GM12878 (cell line): Measurements from ENCODE around the gene PADI3.

Source experiments
- EGR1 ChIP-seq, 2 experiments: IDR thresholded peaks; 1 replicate in 1 of 2; 2 replicates in 1 of 2; pipeline ENCODE4 v1.6.1; 2011 to 2012; ENCODE audit warnings: low read depth in 2 of 2, low read length in 2 of 2, borderline replicate concordance in 1 of 2, mild to moderate bottlenecking in 1 of 2, moderate library complexity in 1 of 2
- POLR2A ChIP-seq: IDR thresholded peaks from 2 replicates; pipeline ENCODE4 v1.6.1; 2011; ENCODE audit warnings: low read depth, mild to moderate bottlenecking, low read length
- POLR2AphosphoS5 ChIP-seq: IDR thresholded peaks from 2 replicates; pipeline ENCODE4 v1.6.1; 2011; ENCODE audit warnings: mild to moderate bottlenecking, low read length, inconsistent platforms

DNA sequence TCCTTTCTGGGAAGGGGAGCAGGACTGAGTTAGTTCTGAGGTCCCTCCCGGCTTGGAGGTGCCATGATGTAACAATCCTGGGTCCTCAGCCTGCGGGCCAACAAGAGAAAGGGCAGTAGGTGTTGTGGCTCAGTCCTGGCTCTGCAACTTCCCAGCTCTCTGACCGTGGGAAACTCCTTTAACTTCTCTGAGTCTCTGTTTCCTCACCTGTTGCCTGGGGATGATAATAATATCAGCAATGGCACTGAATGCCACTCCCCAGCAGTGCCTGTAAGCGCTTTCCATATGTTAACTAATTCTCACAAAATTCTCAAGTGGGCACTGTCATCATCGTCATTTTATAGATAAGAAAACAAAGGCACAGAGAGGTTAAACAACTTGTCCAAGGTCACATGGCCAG, 2.3 kb downstream of the PADI3 start:
- TF ChIP-seq EGR1 (IDR thresholded peaks at IDR 0.05; ENCODE audit: borderline replicate concordance in 1 of 2, low read depth in 2 of 2, low read length in 2 of 2) = no peak
- no peak for TF ChIP-seq POLR2AphosphoS5
- no peak for TF ChIP-seq POLR2A
